ENCODE results near the gene TEKTIP1. TPM values are rescaled to one million over a fixed set of nuclear protein-coding genes. Genes with fewer than 3 reads are reported as not detected.

Gene TEKTIP1
- total and polyA plus RNA-seq, 7 donors: 1.4 to 1.5 TPM; not detected in 5

GRCh38 chr19:3573858-3574637, 35.1 kb downstream of the TEKTIP1 start:
- DNase-seq: peak; percentile 89
- H3K27me3 ChIP-seq: no peaks in the 10 kb centered on the region
- no peaks in the 10 kb centered on the region for H3K36me3 ChIP-seq
- peak overlapping the region; percentile 76 to 91 (median 90) for H3K27ac ChIP-seq
- no peaks in the 10 kb centered on the region for H3K9me3 ChIP-seq
- 62 to 64% methylated on average over 55 of the region's 55 CpGs for WGBS, 2 donors
- peaks cover 0 to 44% (median 37%) of the 10 kb centered on the region in 4 donors for H3K4me1 ChIP-seq
- no peak for TF ChIP-seq POLR2A (IDR thresholded peaks at IDR 0.05)
- no peak for TF ChIP-seq CTCF (IDR thresholded peaks at IDR 0.05)
- TF ChIP-seq POLR2AphosphoS5 (IDR thresholded peaks at IDR 0.05): no peak
- no peak for TF ChIP-seq EP300 (IDR thresholded peaks at IDR 0.05)
- peak overlapping the region; percentile 68 to 98 (median 94) for H3K4me3 ChIP-seq
- intact Hi-C loops (cut with DNase I): loop anchor here (2.0 kb wide), 1 partner anchor 67 kb away; the partner anchor contains the start of gene FZR1

GRCh38 chr19:3575260-3575741, 36.3 kb downstream of the TEKTIP1 start:
- WGBS, 2 donors: 89 to 93% methylated on average over 19 of the region's 19 CpGs
- Histone ChIP-seq H3K27me3 (no peaks in the 10 kb centered on the region), H3K4me3 (no peak overlapping the region), H3K4me1 (peaks cover 0 to 48% (median 39%) of the 10 kb centered on the region in 4 donors), H3K9me3 (no peaks in the 10 kb centered on the region), H3K27ac (no peak overlapping the region), H3K36me3 (no peaks in the 10 kb centered on the region)
- DNase-seq: no peak
- TF ChIP-seq EP300 (IDR thresholded peaks at IDR 0.05) (no peak), POLR2A (IDR thresholded peaks at IDR 0.05) (no peak), CTCF (IDR thresholded peaks at IDR 0.05) (no peak), POLR2AphosphoS5 (IDR thresholded peaks at IDR 0.05) (no peak)
- intact Hi-C loops (cut with DNase I): loop anchor here (5.0 kb wide), 1 partner anchor 42 kb away; no protein-coding TSS in a partner anchor

GRCh38 chr19:3575949-3576673, 37.1 kb downstream of the TEKTIP1 start:
- Histone ChIP-seq H3K4me3 (peak overlapping the region; percentile 1 to 47 (median 36)), H3K4me1 (peaks cover 0 to 55% (median 41%) of the 10 kb centered on the region in 4 donors), H3K27ac (peak overlapping the region; percentile 69 to 82 (median 74)), H3K9me3 (no peaks in the 10 kb centered on the region), H3K36me3 (no peaks in the 10 kb centered on the region), H3K27me3 (no peaks in the 10 kb centered on the region)
- 66 to 82% methylated on average over 29 of the region's 29 CpGs for WGBS, 2 donors
- intact Hi-C loops (cut with DNase I): loop anchor here (5.0 kb wide), 1 partner anchor 41 kb away; no protein-coding TSS in a partner anchor
- DNase-seq: no peak
- no peak for TF ChIP-seq POLR2A (IDR thresholded peaks at IDR 0.05)
- TF ChIP-seq EP300 (IDR thresholded peaks at IDR 0.05): no peak
- no peak for TF ChIP-seq CTCF (IDR thresholded peaks at IDR 0.05)
- no peak for TF ChIP-seq POLR2AphosphoS5 (IDR thresholded peaks at IDR 0.05)

- WGBS, 2 donors: 27 to 49% methylated on average over 72 to 78 of the region's 78 CpGs
- peak overlapping the region; percentile 69 to 82 (median 74) for H3K27ac ChIP-seq
- peaks cover 0 to 52% (median 40%) of the 10 kb centered on the region in 4 donors for H3K4me1 ChIP-seq
- no peaks in the 10 kb centered on the region for H3K27me3 ChIP-seq
- peak; percentile 91 for DNase-seq
- TF ChIP-seq EP300 (IDR thresholded peaks at IDR 0.05) (no peak), POLR2AphosphoS5 (IDR thresholded peaks at IDR 0.05) (peak in 3 of 4 donors; percentile 27 to 34 (median 30))
- intact Hi-C loops (cut with DNase I): loop anchor here (5.0 kb wide), 1 partner anchor 40 kb away; no protein-coding TSS in a partner anchor
- H3K4me3 ChIP-seq: peak overlapping the region; percentile 1 to 47 (median 36)
- H3K9me3 ChIP-seq: no peaks in the 10 kb centered on the region
- H3K36me3 ChIP-seq: no peaks in the 10 kb centered on the region
Observed at GRCh38 chr19:3576696-3577443, 37.9 kb downstream of the TEKTIP1 start.
